OCI-M2 (cell line): Measurements from ENCODE around the gene SLC9C2.

Source experiments
- DNase-seq: peaks from one replicate; lab custom pipeline; 2025; ENCODE audit not compliant: unreplicated experiment; lab: John Stamatoyannopoulos, UW

The SLC9C2 gene

DNA sequence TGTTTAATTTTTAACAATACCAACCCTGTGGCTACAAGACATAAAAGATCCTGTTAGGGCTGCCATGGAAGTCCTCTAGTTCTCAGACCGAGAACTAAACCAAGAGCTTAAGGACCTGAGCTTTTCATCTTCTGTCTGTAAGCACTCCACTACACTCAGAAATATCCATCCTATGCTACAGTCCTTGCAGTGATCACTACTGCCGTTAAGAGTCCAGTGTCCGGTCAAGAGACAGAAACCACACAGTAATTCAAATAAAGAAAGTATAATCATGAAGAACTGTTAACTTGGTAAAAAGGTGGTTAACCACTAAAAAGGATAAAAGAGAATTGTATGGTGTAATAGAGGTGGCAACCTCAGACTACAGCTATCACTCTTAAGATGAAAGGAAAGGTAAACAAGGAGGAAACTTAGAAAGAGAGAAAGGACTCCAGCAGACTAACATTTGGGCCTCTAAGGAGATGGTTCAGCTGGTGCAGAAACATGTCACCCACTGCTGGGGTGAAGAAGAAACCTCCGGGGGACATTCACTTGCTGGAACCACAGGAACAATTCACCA is 147.8 kb downstream of the SLC9C2 start:
- no peak for DNase-seq

DNA sequence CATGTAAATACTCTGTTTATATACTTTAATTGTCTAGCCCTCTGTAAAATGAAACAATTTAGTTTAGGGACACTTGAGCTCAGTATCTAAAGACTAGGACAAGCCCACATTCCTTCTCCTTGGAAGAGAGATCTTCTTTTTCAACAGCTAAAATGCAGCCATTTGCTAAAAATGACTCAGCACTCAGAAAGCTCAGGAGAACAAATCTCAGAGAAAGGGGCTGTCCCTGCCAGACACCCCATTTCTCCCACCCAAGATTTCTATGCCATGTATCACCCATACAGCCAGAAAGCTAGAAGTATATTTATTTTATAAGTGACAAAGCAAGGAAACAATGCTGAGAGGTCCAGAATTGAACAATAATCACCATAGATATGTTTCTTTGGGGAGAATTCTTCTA is 148.9 kb downstream of the SLC9C2 start:
- DNase-seq = no peak

DNA sequence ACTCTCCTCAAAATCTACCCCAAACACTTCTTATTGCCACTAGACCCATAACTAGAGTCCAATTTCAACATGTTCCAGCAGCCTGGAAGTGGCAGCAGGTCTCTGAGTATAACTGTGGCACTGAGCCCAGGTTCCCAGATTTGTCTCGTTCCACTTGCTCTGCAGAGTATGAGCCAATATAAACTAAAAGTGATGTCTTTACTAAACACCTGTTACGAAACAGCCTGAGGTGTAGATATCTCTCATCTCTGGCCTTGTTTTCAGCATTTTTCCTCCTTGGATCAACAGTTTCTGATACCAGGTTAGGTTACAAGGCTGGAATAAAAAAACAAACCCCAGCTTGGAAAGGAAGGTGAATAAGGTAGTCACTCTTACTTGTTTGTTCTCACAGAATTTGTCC is 150.9 kb downstream of the SLC9C2 start:
- no peak for DNase-seq
